GM10266 (cell line): ENCODE data around the gene SHC1.

ENCODE experiments used
- DNase-seq: peaks from one replicate; pipeline ENCODE4 v3.0.0; 2012; ENCODE audit errors: extremely low spot score
- CTCF ChIP-seq: IDR thresholded peaks from 2 replicates; pipeline ENCODE4 v1.5.1; 2012; ENCODE audit warnings: mild to moderate bottlenecking, low read depth; ENCODE audit not compliant: control insufficient read depth, insufficient read depth; ENCODE audit errors: missing control alignments

The SHC1 gene

GRCh38 chr1:154951901-154952657 is 18.5 kb downstream of the SHC1 start:
- DNase-seq: no peak
- TF ChIP-seq CTCF: no peak

GRCh38 chr1:154948079-154948478 is 22.5 kb downstream of the SHC1 start:
- TF ChIP-seq CTCF: no peak
- DNase-seq: no peak

GRCh38 chr1:154945962-154946850 is 24.3 kb downstream of the SHC1 start:
- DNase-seq: no peak
- no peak for TF ChIP-seq CTCF

GRCh38 chr1:154945160-154945961 is 25.2 kb downstream of the SHC1 start:
- no peak for DNase-seq
- TF ChIP-seq CTCF: no peak

- DNase-seq: no peak
Measured at GRCh38 chr1:154944401-154945159, 26.0 kb downstream of the SHC1 start.

More at GRCh38 chr1:154944401-154945159, 26.0 kb downstream of the SHC1 start:
- no peak for TF ChIP-seq CTCF
